OCI-LY3 (cell line): ENCODE data around the gene PRR12.

Experiments used
- EZH2phosphoT487 ChIP-seq: fragments of 200-600 bp; shearing (Covaris generic); IDR thresholded peaks from 2 replicates; pipeline ENCODE4 v1.6.1; 2018; ENCODE audit warnings: antibody characterized with exemption, mixed run types, low read depth
- TF ChIP-seq, protein P1 (sequence below): fragments of 200-600, 300-600 bp; sonication (generic); IDR thresholded peaks from 2 replicates; pipeline ENCODE4 v1.5.1; 2014; ENCODE audit warnings: antibody characterized with exemption, low read length, low read depth

DNA sequence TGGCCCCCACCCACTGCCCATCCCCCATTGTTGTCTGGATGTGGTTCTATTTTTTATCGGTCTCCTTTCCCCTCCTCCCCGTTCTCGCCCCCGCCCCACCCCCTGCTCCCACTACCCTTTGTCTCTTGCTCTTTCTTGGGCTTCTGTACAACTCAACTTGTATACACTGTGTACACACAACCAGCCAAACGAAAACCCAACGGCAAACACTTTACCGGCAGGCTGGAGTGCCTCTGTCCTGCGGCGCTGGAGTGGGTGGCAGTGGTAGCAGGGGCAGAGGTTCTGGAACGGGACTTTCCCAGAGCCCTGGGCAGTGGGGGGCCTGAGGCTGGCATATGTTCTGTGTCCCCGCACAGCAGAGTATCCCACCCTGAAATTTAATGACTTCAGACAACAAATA, 35.2 kb downstream of the PRR12 start:
- TF ChIP-seq, protein P1, sequence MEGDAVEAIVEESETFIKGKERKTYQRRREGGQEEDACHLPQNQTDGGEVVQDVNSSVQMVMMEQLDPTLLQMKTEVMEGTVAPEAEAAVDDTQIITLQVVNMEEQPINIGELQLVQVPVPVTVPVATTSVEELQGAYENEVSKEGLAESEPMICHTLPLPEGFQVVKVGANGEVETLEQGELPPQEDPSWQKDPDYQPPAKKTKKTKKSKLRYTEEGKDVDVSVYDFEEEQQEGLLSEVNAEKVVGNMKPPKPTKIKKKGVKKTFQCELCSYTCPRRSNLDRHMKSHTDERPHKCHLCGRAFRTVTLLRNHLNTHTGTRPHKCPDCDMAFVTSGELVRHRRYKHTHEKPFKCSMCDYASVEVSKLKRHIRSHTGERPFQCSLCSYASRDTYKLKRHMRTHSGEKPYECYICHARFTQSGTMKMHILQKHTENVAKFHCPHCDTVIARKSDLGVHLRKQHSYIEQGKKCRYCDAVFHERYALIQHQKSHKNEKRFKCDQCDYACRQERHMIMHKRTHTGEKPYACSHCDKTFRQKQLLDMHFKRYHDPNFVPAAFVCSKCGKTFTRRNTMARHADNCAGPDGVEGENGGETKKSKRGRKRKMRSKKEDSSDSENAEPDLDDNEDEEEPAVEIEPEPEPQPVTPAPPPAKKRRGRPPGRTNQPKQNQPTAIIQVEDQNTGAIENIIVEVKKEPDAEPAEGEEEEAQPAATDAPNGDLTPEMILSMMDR: no peak
- no peak for TF ChIP-seq EZH2phosphoT487
